ENCODE data around the gene TBPL1. TPM values are rescaled to one million over a fixed set of nuclear protein-coding genes. Genes with fewer than 3 reads are reported as not detected.

Gene TBPL1
- total and polyA plus RNA-seq, 2 of the 8 experiments (the other 6 are each of a cell fraction or from before 2014, with no cell fraction given): 32.5 to 67.0 TPM

DNA sequence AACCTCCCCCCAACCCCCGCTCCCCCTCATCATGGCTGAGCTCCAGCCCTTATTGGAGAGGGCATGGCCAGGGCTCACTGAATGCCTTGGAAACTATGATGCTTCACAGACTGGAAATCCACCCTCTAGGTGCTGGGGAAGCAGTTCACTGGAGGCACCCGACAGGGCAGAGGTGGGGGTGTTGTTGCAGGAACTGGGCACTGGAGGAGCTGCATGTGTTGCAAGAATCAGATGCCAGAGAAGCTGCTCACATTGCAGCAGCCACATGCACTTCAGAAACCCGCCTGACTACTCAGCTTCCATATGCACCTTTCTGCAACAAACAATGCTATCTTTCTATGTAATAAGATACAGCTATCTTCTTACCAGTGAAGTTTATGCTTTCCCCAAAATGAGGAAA lies 7.9 kb upstream of the TBPL1 start (continued):
- TF ChIP-seq, protein P1, sequence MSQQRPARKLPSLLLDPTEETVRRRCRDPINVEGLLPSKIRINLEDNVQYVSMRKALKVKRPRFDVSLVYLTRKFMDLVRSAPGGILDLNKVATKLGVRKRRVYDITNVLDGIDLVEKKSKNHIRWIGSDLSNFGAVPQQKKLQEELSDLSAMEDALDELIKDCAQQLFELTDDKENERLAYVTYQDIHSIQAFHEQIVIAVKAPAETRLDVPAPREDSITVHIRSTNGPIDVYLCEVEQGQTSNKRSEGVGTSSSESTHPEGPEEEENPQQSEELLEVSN (IDR thresholded peaks at IDR 0.05): 0 out of 2 replicates have a peak, but pooled peaks have one; percentile 10
- no peak for TF ChIP-seq CTBP2 (IDR thresholded peaks at IDR 0.05; ENCODE audit: borderline replicate concordance, insufficient read depth, insufficient read length, low read length)
- TF ChIP-seq JUND (IDR thresholded peaks at IDR 0.05; ENCODE audit: low read length): no peak
- TF ChIP-seq, protein P2, sequence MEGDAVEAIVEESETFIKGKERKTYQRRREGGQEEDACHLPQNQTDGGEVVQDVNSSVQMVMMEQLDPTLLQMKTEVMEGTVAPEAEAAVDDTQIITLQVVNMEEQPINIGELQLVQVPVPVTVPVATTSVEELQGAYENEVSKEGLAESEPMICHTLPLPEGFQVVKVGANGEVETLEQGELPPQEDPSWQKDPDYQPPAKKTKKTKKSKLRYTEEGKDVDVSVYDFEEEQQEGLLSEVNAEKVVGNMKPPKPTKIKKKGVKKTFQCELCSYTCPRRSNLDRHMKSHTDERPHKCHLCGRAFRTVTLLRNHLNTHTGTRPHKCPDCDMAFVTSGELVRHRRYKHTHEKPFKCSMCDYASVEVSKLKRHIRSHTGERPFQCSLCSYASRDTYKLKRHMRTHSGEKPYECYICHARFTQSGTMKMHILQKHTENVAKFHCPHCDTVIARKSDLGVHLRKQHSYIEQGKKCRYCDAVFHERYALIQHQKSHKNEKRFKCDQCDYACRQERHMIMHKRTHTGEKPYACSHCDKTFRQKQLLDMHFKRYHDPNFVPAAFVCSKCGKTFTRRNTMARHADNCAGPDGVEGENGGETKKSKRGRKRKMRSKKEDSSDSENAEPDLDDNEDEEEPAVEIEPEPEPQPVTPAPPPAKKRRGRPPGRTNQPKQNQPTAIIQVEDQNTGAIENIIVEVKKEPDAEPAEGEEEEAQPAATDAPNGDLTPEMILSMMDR (IDR thresholded peaks at IDR 0.05; ENCODE audit: control extremely low read depth in 1 of 3, insufficient read depth in 1 of 3, low read depth in 1 of 3, low read length in 3 of 3): peak in 2 of 3 experiments; percentile 15 to 23; a peak in 2 of 4 replicates
- no peak for TF ChIP-seq TEAD4 (IDR thresholded peaks at IDR 0.05; ENCODE audit: low read depth, low read length)
